Erythroblast (primary cell): ENCODE measurements around the gene ANK3.

Experiments used
- GATA1 ChIP-seq: IDR thresholded peaks from 2 replicates; pipeline ENCODE4 v1.6.1; 2011; ENCODE audit warnings: low read depth, mild to moderate bottlenecking, control low read depth, low read length, moderate library complexity
- POLR2A ChIP-seq: IDR thresholded peaks from 2 replicates; pipeline ENCODE4 v1.6.1; 2011; ENCODE audit warnings: mild to moderate bottlenecking, low read length

DNA sequence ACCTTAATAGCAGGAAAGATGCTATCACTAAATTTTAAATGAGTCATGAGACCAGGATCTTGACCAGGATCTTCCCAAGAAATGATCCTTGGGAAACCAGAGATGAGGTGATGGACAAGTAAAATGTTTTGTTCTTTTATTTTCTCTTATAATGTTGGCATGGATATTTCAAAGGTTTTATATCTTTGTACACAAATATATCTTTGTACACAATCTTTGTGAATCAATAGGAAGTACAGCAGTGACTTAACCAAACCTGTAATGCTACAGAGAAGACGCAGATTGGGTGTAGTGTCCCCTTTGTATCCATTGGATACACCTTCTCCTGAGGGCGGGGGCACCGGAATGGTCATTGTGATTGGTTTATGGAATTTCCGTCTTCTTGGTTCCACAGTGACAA is 303.3 kb downstream of the ANK3 start:
- TF ChIP-seq POLR2A (no peak), GATA1 (no peak)
